K562 (cell line): ENCODE data around the gene SUGT1. TPM values are rescaled to one million over a fixed set of nuclear protein-coding genes. Genes with fewer than 3 reads are reported as not detected.
A peak's percentile ranks its signal among the peaks of the same experiment; 100 is the strongest.

ENCODE experiments used
- ATAC-seq: fragments of 200-7000 bp; cut with Tn5 transposase; 3 replicates; pipeline ENCODE4 v1.9.1; 2020; ENCODE audit warnings: moderate library complexity
- BruUV-seq: library from RNA; stranded (reverse); fragments of 400-500 nt; replicated peaks from 2 replicates; lab custom pipeline; 2021; lab: Mats Ljungman, UMichigan
- CTCF ChIA-PET: fragments of 300-600 bp; formaldehyde crosslinking; extraction: SDS; loops from one replicate; lab custom pipeline; 2021; ENCODE audit warnings: low intra/inter-chr PET ratio; lab: Yijun Ruan, JAX
- POLR2A ChIA-PET: fragments of 300-600, 350-650 bp; sonication (Branson Sonifier 250); formaldehyde crosslinking; extraction: SDS; loops from one replicate; lab custom pipeline; 2021; ENCODE audit warnings: antibody characterized with exemption, inconsistent platforms; lab: Yijun Ruan, JAX
- DNase-seq, 4 experiments: peaks; one replicate each; pipeline versions ENCODE4 v3.0.0 to v3.0.0-alpha.2; 2011 to 2018; ENCODE audit warnings: low spot score in 3 of 4, mixed read lengths in 3 of 4; ENCODE audit errors: extremely low read depth in 1 of 4
- FAIRE-seq: peaks from 2 replicates; lab custom pipeline; 2011; peaks lifted over from hg19 to GRCh38; lab: Jason Lieb, UNC
- H2AFZ ChIP-seq: 2 replicates; pipeline ENCODE4 v1.6.0; 2011; ENCODE audit warnings: low read depth, low read length, control low read depth, inconsistent platforms
- H3K27ac ChIP-seq: fragments of 200-600 bp; 3 replicates; pipeline ENCODE4 v1.8.0; 2011; ENCODE audit warnings: low read depth, mild to moderate bottlenecking, control low read depth, inconsistent platforms, low read length, moderate library complexity, mixed read lengths; ENCODE audit errors: extremely low read depth
- H3K27me3 ChIP-seq, 2 experiments: fragments of 300-600 bp in 1 of 2; 2 replicates in 1 of 2; 3 replicates in 1 of 2; pipeline versions ENCODE4 v1.6.0 to v1.8.0; 2011; ENCODE audit warnings: inconsistent platforms in 2 of 2, low read length in 2 of 2, mild to moderate bottlenecking in 1 of 2, mixed read lengths in 1 of 2, moderate library complexity in 1 of 2; ENCODE audit not compliant: control insufficient read depth in 2 of 2, insufficient read depth in 2 of 2
- H3K36me3 ChIP-seq: fragments of 300-600 bp; 3 replicates; pipeline ENCODE4 v1.8.0; 2011; ENCODE audit warnings: mild to moderate bottlenecking, low read length, inconsistent platforms; ENCODE audit not compliant: control insufficient read depth, insufficient read depth
- H3K4me1 ChIP-seq, 2 experiments: fragments of 200-600 bp in 1 of 2; replicated peaks in 1 of 2; 2 replicates in 1 of 2; 3 replicates in 1 of 2; pipeline versions ENCODE4 v1.5.1 to v1.8.0; 2011; ENCODE audit warnings: inconsistent platforms in 2 of 2, low read length in 2 of 2, mild to moderate bottlenecking in 1 of 2, mixed read lengths in 1 of 2, moderate library complexity in 1 of 2; ENCODE audit not compliant: control insufficient read depth in 2 of 2, insufficient read depth in 2 of 2
- H3K4me2 ChIP-seq: 2 replicates; pipeline ENCODE4 v1.6.1; 2011; ENCODE audit warnings: low read length, control low read depth, inconsistent platforms, mixed read lengths; ENCODE audit not compliant: insufficient read depth
- H3K4me3 ChIP-seq: fragments of 200-600 bp; sonication (generic), shearing (Covaris generic); 2 replicates; pipeline ENCODE4 v1.5.1; 2016; ENCODE audit warnings: control low read depth, inconsistent platforms
- H3K79me2 ChIP-seq: fragments of 200-600 bp; 3 replicates; pipeline ENCODE4 v1.8.0; 2011; ENCODE audit warnings: low read length, inconsistent platforms; ENCODE audit not compliant: control insufficient read depth, insufficient read depth
- H3K9ac ChIP-seq, 2 experiments: 2 replicates each; pipeline versions ENCODE4 v1.6.0 to v1.6.1; 2011; ENCODE audit warnings: low read depth in 2 of 2, low read length in 2 of 2, control low read depth in 1 of 2, inconsistent platforms in 1 of 2, mild to moderate bottlenecking in 1 of 2, mixed read lengths in 1 of 2; ENCODE audit not compliant: insufficient read depth in 1 of 2
- H3K9me1 ChIP-seq: one replicate; pipeline ENCODE4 v1.6.0; 2011; ENCODE audit warnings: inconsistent platforms, mild to moderate bottlenecking, low read length, moderate library complexity; ENCODE audit not compliant: control insufficient read depth, insufficient read depth
- H3K9me3 ChIP-seq: replicated peaks from 2 replicates; pipeline ENCODE4 v1.5.1; 2011; ENCODE audit warnings: low read depth, low read length, inconsistent platforms; ENCODE audit not compliant: control insufficient read depth, insufficient read depth
- H4K20me1 ChIP-seq: replicated peaks from 2 replicates; pipeline ENCODE4 v1.6.1; 2011; ENCODE audit warnings: low read length, inconsistent platforms, mixed read lengths; ENCODE audit not compliant: control insufficient read depth, insufficient read depth
- BRD9 ChIP-seq: fragments of 450-650 bp; IDR thresholded peaks from 2 replicates; pipeline ENCODE4 v1.6.1; 2018; ENCODE audit warnings: low read depth; ENCODE audit not compliant: partially characterized antibody
- CXXC5 ChIP-seq: fragments of 250-450 bp; sonication (Bioruptor Pico); IDR thresholded peaks from 2 replicates; pipeline ENCODE4 v1.8.0; 2022; ENCODE audit warnings: inconsistent platforms, mild to moderate bottlenecking, moderate library complexity
- ELF2 ChIP-seq: fragments of 250-450 bp; sonication (Bioruptor Pico); IDR thresholded peaks from 2 replicates; pipeline ENCODE4 v1.5.0; 2021; ENCODE audit warnings: mild to moderate bottlenecking
- GATAD2A ChIP-seq: fragments of 450-650 bp; IDR thresholded peaks from 2 replicates; pipeline ENCODE4 v1.6.1; 2017
- KDM4B ChIP-seq, 2 experiments: fragments of 450-650 bp in 1 of 2; sonication (generic) in 1 of 2; IDR thresholded peaks; 2 replicates each; pipeline ENCODE4 v1.6.1; 2016 to 2017; ENCODE audit warnings: borderline replicate concordance in 2 of 2, antibody characterized with exemption in 1 of 2, low read depth in 1 of 2, mild to moderate bottlenecking in 1 of 2
- MYNN ChIP-seq, 2 experiments: sonication (generic); formaldehyde crosslinking in 1 of 2; IDR thresholded peaks; 2 replicates each; pipeline versions ENCODE4 v1.5.0 to v1.6.1; 2016 to 2020; ENCODE audit warnings: antibody characterized with exemption in 1 of 2, missing genetic modification reagents in 1 of 2
- NONO ChIP-seq, 2 experiments: fragments of 200-400 bp in 1 of 2; fragments of 450-650 bp in 1 of 2; formaldehyde crosslinking in 1 of 2; IDR thresholded peaks; 2 replicates each; pipeline ENCODE4 v1.6.1; 2017; ENCODE audit warnings: low read depth in 2 of 2, mild to moderate bottlenecking in 2 of 2, moderate library complexity in 2 of 2, low read length in 1 of 2
- POLR2B ChIP-seq: fragments of 450-650 bp; IDR thresholded peaks from 2 replicates; pipeline ENCODE4 v1.6.1; 2018; ENCODE audit warnings: low read depth; ENCODE audit not compliant: partially characterized antibody
- PTTG1 ChIP-seq: fragments of 450-650 bp; IDR thresholded peaks from 2 replicates; pipeline ENCODE4 v1.6.1; 2016; ENCODE audit warnings: low read depth, mild to moderate bottlenecking, missing genetic modification characterization, missing compliant biosample characterization
- SIN3B ChIP-seq: fragments of 450-650 bp; IDR thresholded peaks from 2 replicates; pipeline ENCODE4 v1.6.1; 2017; ENCODE audit warnings: low read depth, mild to moderate bottlenecking, moderate library complexity
- SMARCA5 ChIP-seq: fragments of 450-650 bp; IDR thresholded peaks from 2 replicates; pipeline ENCODE4 v1.6.1; 2016
- XRCC4 ChIP-seq: IDR thresholded peaks from one replicate; pipeline ENCODE4 v1.6.1; 2011; ENCODE audit not compliant: insufficient read depth, insufficient read length; ENCODE audit errors: extremely low read depth
- XRCC5 ChIP-seq: fragments of 200-400 bp; formaldehyde crosslinking; IDR thresholded peaks from 2 replicates; pipeline ENCODE4 v1.6.1; 2017; ENCODE audit warnings: low read depth, mild to moderate bottlenecking, low read length
- ZNF239 ChIP-seq: fragments of 250-450 bp; sonication (Bioruptor Pico); IDR thresholded peaks from 2 replicates; pipeline ENCODE4 v1.4.0; 2020; ENCODE audit warnings: mild to moderate bottlenecking
- WGBS: fragments of 100-300 bp; shearing (Covaris generic); methylation state at CpG from one replicate; pipeline ENCODE4 v1.1.6; 2016; ENCODE audit warnings: low coverage, mixed read lengths; ENCODE audit not compliant: insufficient coverage; ENCODE audit errors: missing lambda C conversion rate; 5-methylcytosine and 5-hydroxymethylcytosine counted together
- in situ Hi-C: fragments of 300-500 bp; cut with MboI; formaldehyde crosslinking; loops from 4 replicates; pipeline ENCODE4 v1.15.0; 2018; ENCODE audit warnings: inconsistent platforms, mixed read lengths
- intact Hi-C: fragments of 100-400 bp; cut with micrococcal nuclease; formaldehyde crosslinking; loops from 2 replicates; pipeline ENCODE4 v1.14.2; 2022
- polyA plus RNA-seq, 8 experiments: library from polyadenylated mRNA; depleted of rRNA in 4 of 8; stranded (reverse) in 5 of 8; unstranded in 3 of 8; fragments of >200 nt; fragmentation: Nextera tagmentation in 2 of 8; fragmentation: Illumina TruSeq in 1 of 8; extraction: Ambion mirVana in 2 of 8; extraction: Trizol in 1 of 8; gene quantifications; 2 replicates each; pipeline versions ENCODE4 v1.2.1 to v1.2.3, GENCODE V29; 2011 to 2014; ENCODE audit warnings: inconsistent platforms in 1 of 8, missing spikeins in 1 of 8
- total RNA-seq, 7 experiments: library from RNA; depleted of rRNA in 6 of 7; stranded (reverse); fragments of >200 nt in 6 of 7; fragmentation: Illumina TruSeq in 2 of 7; extraction: Trizol in 2 of 7; gene quantifications; 2 replicates each; pipeline versions ENCODE4 v1.2.1 to v1.2.3, GENCODE V29; 2011 to 2021; ENCODE audit warnings: low replicate concordance in 1 of 7
- TF ChIP-seq, protein P1 (sequence below), 2 experiments: IDR thresholded peaks in 1 of 2; conservative IDR thresholded peaks in 1 of 2; 2 replicates each; pipeline ENCODE4 v1.6.1; 2016; ENCODE audit warnings: low read depth in 2 of 2, mild to moderate bottlenecking in 1 of 2, missing compliant biosample characterization in 1 of 2, missing genetic modification characterization in 1 of 2, moderate library complexity in 1 of 2

Gene SUGT1
- total and polyA plus RNA-seq, 9 of the 15 experiments (the other 6 are each of a cell fraction or from before 2014, with no cell fraction given): 38.1 to 67.1 (median 53.8) TPM

DNA sequence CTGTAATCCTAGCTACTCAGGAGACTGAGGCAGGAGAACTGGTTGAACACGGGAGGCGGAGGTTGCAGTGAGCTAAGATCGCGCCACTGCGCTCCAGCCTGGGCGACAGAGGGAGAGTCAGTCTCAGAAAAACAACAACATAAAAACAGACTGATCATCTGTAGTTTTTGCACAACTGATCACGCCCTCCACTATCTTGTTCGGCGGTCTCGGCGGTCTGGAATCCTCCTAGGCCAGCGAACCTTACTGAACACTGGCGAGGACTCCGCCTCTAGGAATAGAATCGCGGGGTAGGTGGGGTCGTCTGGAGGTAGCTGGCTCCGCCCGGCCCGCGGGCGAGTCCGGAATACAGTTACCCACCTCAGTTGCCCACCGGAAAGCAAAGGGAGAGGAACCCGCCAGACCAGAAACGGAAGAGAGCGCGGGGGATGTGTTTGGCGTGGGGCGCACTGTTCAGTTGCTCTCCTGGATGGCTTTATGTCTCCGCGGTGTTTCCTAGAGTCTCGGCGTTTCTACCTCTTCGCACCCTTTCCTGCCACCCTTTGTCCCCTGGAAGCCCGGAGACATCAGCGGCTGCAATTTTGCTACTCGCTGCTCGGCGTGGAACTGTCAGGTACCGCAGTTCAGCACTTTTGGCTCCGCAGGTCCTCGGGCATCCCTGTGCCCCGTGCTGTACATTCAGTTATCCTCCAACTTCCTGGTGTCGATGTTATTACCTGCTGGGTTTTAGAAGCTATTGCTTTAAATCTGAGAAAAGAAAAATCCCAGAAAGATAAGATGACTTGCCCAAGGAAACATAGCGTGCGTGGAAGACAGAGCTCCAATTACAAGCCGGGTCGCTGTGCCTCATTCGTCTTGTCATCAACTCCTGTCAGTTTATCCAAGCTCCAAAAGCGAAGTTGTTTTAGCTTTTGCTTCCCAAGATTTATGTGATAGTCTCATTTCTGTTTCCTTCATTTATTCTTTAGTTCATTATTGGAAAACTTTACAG is 35.3 kb upstream of the SUGT1 start:
- ChIA-PET POLR2A (interaction anchor here (0.6 to 1.5 kb wide), 5 partner anchors 9 to 38 kb away, joined by 3 to 8 read pairs (median 6); partner anchors contain the start of gene SUGT1), CTCF (no interaction called here)
- peak overlapping the region; percentile 68 for H3K27ac ChIP-seq
- under 1% methylated on average over 48 of the region's 51 CpGs for WGBS
- in situ Hi-C loops: loop anchor here (10.0 to 25.0 kb wide), 3 partner anchors 187 to 545 kb away; no protein-coding TSS in a partner anchor
- FAIRE-seq (peak; percentile 71), DNase-seq (peak; percentile 72 to 86 (median 78)), ATAC-seq (peak; percentile 99)
- peaks cover 10% of the 10 kb centered on the region for H3K79me2 ChIP-seq
- H3K9ac ChIP-seq: peak overlapping the region; percentile 76 to 96
- intact Hi-C loops: loop anchor here (1.0 kb wide), 1 partner anchor 35 kb away; the partner anchor contains the start of gene SUGT1
- H3K9me3 ChIP-seq: no peaks in the 10 kb centered on the region
- peak overlapping the region; percentile 97 for H2AFZ ChIP-seq
- no peaks in the 10 kb centered on the region; a peak in 2 of 5 replicates for H3K4me1 ChIP-seq
- H3K4me3 ChIP-seq: peak overlapping the region; percentile 83
- no peaks in the 10 kb centered on the region for H4K20me1 ChIP-seq
- BruUV-seq: TSS peak; percentile 77
- no peaks in the 10 kb centered on the region for H3K36me3 ChIP-seq
- peak overlapping the region; percentile 89 for H3K4me2 ChIP-seq
- H3K27me3 ChIP-seq: no peaks in the 10 kb centered on the region
- no peaks in the 10 kb centered on the region for H3K9me1 ChIP-seq
- TF ChIP-seq ZNF239 (CRISPR knock-in tag) (no peak), ELF2 (peak; percentile 66; the same call in 1 of the 2 replicates), POLR2B (peak; percentile 61), NONO (IDR thresholded peaks at IDR 0.05; ENCODE audit: low read depth in 2 of 2, low read length in 1 of 2) (no peak; a peak in 1 of 4 replicates), GATAD2A (no peak), KDM4B (IDR thresholded peaks at IDR 0.05; ENCODE audit: borderline replicate concordance in 2 of 2, low read depth in 1 of 2) (peak in 1 of 2 experiments; percentile 93; a peak in 2 of 4 replicates), XRCC5 (peak; percentile 67; the same call in 1 of the 2 replicates), MYNN (IDR thresholded peaks at IDR 0.05) (0 out of 2 replicates have a peak, but pooled peaks have one; percentile 22), MYNN (CRISPR knock-in tag; IDR thresholded peaks at IDR 0.05) (no peak), BRD9 (no peak), SIN3B (peak; percentile 84), XRCC4 (no peak), SMARCA5 (no peak), PTTG1 (no peak), CXXC5 (CRISPR knock-in tag) (peak; percentile 52)
- TF ChIP-seq, protein P1, sequence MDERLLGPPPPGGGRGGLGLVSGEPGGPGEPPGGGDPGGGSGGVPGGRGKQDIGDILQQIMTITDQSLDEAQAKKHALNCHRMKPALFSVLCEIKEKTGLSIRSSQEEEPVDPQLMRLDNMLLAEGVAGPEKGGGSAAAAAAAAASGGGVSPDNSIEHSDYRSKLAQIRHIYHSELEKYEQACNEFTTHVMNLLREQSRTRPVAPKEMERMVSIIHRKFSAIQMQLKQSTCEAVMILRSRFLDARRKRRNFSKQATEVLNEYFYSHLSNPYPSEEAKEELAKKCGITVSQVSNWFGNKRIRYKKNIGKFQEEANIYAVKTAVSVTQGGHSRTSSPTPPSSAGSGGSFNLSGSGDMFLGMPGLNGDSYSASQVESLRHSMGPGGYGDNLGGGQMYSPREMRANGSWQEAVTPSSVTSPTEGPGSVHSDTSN (CRISPR knock-in tag; IDR thresholded peaks at IDR 0.05; ENCODE audit: low read depth): no peak
- TF ChIP-seq, protein P1 (tag; conservative IDR thresholded peaks at IDR 0.05; ENCODE audit: low read depth): peak; percentile 42; the same call in 1 of the 2 replicates
